Stomach (tissue), 4 donors: Measurements from ENCODE around the gene PPM1L.

ENCODE experiments used
- EP300 ChIP-seq: sonication (generic); formaldehyde crosslinking; IDR thresholded peaks from one replicate; pipeline ENCODE4 v1.6.1; 2017; ENCODE audit warnings: antibody characterized with exemption
- POLR2A ChIP-seq, 4 donors: fragments of 450-650 bp; IDR thresholded peaks; one replicate each; pipeline ENCODE4 v1.6.1; 2016; ENCODE audit warnings: antibody characterized with exemption in 4 of 4, control low read depth in 2 of 4, mild to moderate bottlenecking in 1 of 4, moderate library complexity in 1 of 4

DNA sequence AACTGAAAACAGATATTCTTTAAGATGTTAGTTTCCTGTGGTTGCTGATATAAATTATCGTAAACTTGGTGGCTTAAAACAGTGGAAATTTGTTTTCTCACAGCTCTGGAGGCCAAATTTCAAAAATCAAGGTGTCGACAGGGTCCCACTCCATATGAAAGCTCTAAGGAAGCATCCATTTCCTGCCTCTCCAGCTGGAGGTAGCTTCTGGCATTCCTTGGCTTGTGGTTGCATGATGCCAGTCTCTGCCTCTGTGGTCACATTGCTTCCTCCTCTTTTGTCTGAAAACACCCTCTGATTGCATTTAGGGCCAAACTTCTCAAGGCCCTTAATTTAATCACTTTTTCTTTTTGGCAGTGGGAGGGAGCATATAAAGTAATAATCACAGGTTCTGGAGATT, 96.8 kb downstream of the PPM1L start:
- no peak for TF ChIP-seq POLR2A (IDR thresholded peaks at IDR 0.05)
- no peak for TF ChIP-seq EP300
